ENCODE measurements around the gene CEP72.

DNA sequence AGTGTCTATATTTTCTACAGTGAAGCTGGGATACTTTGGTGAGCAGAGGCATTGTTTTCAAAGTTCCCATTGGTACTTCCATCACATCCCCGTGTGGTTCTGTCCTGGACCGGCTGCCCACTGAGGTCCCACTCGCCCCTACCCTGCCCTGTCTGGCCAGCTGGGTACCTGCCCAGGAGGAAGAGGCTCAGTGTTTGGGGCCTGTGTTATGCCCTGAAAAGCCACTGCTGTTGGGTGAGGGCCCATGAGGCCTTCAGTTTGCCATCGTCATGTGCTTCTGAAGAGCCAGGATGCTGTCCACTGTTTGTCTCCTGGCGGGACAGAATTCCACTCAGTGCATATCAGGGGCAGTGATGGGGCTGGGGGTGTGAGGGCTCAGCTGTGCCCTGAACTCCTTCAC is 2.6 kb upstream of the CEP72 start:
- TF ChIP-seq, protein P1, sequence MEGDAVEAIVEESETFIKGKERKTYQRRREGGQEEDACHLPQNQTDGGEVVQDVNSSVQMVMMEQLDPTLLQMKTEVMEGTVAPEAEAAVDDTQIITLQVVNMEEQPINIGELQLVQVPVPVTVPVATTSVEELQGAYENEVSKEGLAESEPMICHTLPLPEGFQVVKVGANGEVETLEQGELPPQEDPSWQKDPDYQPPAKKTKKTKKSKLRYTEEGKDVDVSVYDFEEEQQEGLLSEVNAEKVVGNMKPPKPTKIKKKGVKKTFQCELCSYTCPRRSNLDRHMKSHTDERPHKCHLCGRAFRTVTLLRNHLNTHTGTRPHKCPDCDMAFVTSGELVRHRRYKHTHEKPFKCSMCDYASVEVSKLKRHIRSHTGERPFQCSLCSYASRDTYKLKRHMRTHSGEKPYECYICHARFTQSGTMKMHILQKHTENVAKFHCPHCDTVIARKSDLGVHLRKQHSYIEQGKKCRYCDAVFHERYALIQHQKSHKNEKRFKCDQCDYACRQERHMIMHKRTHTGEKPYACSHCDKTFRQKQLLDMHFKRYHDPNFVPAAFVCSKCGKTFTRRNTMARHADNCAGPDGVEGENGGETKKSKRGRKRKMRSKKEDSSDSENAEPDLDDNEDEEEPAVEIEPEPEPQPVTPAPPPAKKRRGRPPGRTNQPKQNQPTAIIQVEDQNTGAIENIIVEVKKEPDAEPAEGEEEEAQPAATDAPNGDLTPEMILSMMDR (IDR thresholded peaks at IDR 0.05), result no peak
- TF ChIP-seq POLR2AphosphoS5 (IDR thresholded peaks at IDR 0.05), result no peak
- TF ChIP-seq EP300 (IDR thresholded peaks at IDR 0.05), result no peak
- no peak for TF ChIP-seq POLR2A (IDR thresholded peaks at IDR 0.05)
